DMS114 treated with DMSO at 0.1 percent for 48 hours (cell line): ENCODE results near the gene TMTC2.

Experiments used
- DNase-seq: peaks from one replicate; lab custom pipeline; 2025; ENCODE audit not compliant: unreplicated experiment; lab: John Stamatoyannopoulos, UW

Gene TMTC2

GRCh38 chr12:83003026-83003425, 316.3 kb downstream of the TMTC2 start:
- DNase-seq, result no peak

- no peak for DNase-seq
Observed at GRCh38 chr12:83005534-83006197, 319.0 kb downstream of the TMTC2 start.

GRCh38 chr12:83008703-83009102, 322.0 kb downstream of the TMTC2 start:
- DNase-seq, result no peak

- no peak for DNase-seq
Observed at GRCh38 chr12:83010169-83010804, 323.6 kb downstream of the TMTC2 start.

- no peak for DNase-seq
Observed at GRCh38 chr12:83015390-83016217, 328.9 kb downstream of the TMTC2 start.

GRCh38 chr12:83016218-83016835, 329.6 kb downstream of the TMTC2 start:
- no peak for DNase-seq

GRCh38 chr12:83016991-83017390, 330.3 kb downstream of the TMTC2 start:
- DNase-seq, result no peak

- no peak for DNase-seq
Observed at GRCh38 chr12:83018088-83018487, 331.4 kb downstream of the TMTC2 start.

- DNase-seq, result no peak
Observed at GRCh38 chr12:83027021-83027723, 340.5 kb downstream of the TMTC2 start.

GRCh38 chr12:83031196-83031595, 344.5 kb downstream of the TMTC2 start:
- no peak for DNase-seq

GRCh38 chr12:83036847-83037246, 350.1 kb downstream of the TMTC2 start:
- no peak for DNase-seq

GRCh38 chr12:83039413-83039812, 352.7 kb downstream of the TMTC2 start:
- DNase-seq, result no peak

- no peak for DNase-seq
Observed at GRCh38 chr12:83040339-83040738, 353.6 kb downstream of the TMTC2 start.

GRCh38 chr12:83040991-83041390, 354.3 kb downstream of the TMTC2 start:
- no peak for DNase-seq

- no peak for DNase-seq
Observed at GRCh38 chr12:83042441-83043200, 355.9 kb downstream of the TMTC2 start.

GRCh38 chr12:83044736-83045135, 358.0 kb downstream of the TMTC2 start:
- DNase-seq, result no peak

GRCh38 chr12:83046019-83046418, 359.3 kb downstream of the TMTC2 start:
- DNase-seq, result no peak

GRCh38 chr12:83049306-83049705, 362.6 kb downstream of the TMTC2 start:
- no peak for DNase-seq

- DNase-seq, result no peak
Observed at GRCh38 chr12:83052890-83053541, 366.3 kb downstream of the TMTC2 start.

GRCh38 chr12:83057436-83057835, 370.7 kb downstream of the TMTC2 start:
- DNase-seq, result no peak
